Measurements from ENCODE around the gene KCNIP4.
"Not testable (repeated sequence)": the region's sequence is repeated elsewhere in the genome, so short reads cannot be mapped to it uniquely, and the experiment has no call there.

Gene KCNIP4

GRCh38 chr4:21948347-21949072 lies at the start of gene KCNIP4:
Gene KCNIP4, minus strand, starts transcription at chr4:21948772.
- DNase-seq (ENCODE audit: low spot score) = no peak

GRCh38 chr4:21996618-21997017 lies 48.0 kb upstream of the KCNIP4 start:
- DNase-seq (ENCODE audit: low spot score) = not testable (repeated sequence)

- DNase-seq (ENCODE audit: low spot score) = no peak
Measured at GRCh38 chr4:21992330-21992729, 43.8 kb upstream of the KCNIP4 start.

DNA sequence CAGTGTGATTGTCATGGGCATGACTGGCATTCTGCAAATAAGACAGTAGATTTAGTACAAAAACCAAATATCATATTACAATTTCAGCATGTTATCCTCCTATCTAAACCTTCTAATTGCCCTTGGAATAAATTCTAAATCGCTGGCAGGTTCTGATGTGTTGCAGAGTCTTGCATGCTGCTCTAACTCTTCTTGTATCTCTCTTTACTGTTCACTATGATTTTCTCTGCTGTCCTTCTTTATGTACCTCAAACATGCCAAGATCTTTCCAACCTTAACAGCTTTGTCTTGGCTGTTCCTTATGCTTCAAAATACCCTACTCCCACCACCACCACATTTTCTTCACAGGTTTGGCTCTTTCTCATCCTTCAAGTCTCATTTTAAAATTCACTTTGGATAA lies 43.0 kb upstream of the KCNIP4 start:
- DNase-seq (ENCODE audit: low spot score) = no peak

DNA sequence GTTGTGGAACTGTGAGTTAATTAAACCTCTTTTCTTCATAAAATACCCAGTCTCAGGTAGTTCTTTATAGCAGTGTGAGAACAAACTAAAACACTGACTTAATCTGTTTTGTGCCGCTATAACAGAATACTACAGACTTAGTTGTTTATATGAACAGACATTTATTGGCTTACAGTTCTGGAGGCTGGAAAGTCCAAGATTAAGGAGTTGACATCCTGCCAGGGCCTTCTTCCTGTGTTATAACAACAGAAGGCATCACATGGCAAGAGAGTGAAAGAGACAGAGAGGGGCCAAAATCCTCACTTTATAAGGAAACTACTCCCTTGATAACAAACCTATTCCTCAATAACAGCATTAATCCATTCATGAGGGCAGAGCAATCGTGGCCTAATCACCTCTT lies 42.5 kb upstream of the KCNIP4 start:
- no peak for DNase-seq (ENCODE audit: low spot score)

GRCh38 chr4:21989351-21989750 lies 40.8 kb upstream of the KCNIP4 start:
- no peak for DNase-seq (ENCODE audit: low spot score)

- no peak for DNase-seq (ENCODE audit: low spot score)
Measured at GRCh38 chr4:21986307-21986706, 37.7 kb upstream of the KCNIP4 start.

DNA sequence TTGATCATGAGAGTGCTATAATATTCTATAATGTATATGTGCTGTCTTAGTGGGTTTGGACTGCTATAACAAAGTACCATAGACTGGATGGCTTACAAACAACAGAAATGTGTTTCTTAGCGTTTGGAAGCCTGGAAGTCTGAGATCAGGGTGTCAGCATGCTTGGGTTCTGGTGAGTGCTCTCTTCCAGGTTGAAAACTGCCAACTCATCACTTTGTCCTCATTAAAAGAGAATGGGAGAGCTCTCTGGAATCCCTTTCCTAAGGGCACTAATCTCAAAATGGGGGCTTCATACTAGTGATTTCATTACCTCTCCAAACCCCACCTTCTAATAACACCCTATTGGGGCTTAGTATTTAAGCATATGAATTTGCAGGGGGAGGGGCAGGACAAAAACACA lies 33.5 kb upstream of the KCNIP4 start:
- no peak for DNase-seq (ENCODE audit: low spot score)

- DNase-seq (ENCODE audit: low spot score) = peak; percentile 48
Measured at GRCh38 chr4:21979196-21979595, 30.6 kb upstream of the KCNIP4 start.

DNA sequence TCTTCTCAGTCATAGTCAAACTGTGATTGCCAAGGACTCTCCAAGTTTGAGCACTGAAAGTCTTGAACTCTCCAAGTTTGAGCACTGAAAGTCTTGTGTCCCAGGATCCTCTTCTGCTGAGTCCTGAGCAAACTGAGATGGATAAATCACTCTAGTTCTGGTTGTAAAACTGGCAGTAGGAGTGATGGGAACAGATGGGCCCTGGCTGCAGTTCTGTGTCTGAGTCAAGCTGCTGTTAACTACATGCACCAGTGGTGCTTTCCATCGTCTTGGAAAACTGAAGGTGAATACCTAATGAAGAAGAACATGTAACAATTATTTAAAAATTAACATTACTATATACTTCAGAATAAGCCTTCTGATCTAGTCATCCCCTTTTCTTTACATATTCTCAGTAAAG lies 27.6 kb upstream of the KCNIP4 start:
- DNase-seq (ENCODE audit: low spot score) = no peak

DNA sequence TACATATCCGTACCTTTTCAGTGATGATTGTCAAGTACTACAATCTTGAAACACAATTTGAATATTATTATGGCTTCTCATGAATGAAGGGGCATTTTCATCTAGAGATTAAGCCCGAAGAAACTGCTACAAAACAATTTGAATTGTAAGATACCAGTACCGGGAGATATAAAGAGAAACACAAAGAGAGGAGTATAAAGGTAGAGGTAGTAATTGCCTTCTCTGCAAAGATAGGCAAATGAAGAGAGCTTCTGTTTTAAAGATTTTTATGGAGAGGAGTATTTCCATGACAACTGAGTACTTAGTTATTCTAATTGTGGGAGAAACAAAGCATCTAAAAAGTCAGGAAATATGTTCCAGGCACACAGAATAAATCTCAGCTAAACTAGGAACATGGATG lies 25.3 kb upstream of the KCNIP4 start:
- DNase-seq (ENCODE audit: low spot score) = no peak

- no peak for DNase-seq (ENCODE audit: low spot score)
Measured at GRCh38 chr4:21964762-21965319, 16.3 kb upstream of the KCNIP4 start.

DNA sequence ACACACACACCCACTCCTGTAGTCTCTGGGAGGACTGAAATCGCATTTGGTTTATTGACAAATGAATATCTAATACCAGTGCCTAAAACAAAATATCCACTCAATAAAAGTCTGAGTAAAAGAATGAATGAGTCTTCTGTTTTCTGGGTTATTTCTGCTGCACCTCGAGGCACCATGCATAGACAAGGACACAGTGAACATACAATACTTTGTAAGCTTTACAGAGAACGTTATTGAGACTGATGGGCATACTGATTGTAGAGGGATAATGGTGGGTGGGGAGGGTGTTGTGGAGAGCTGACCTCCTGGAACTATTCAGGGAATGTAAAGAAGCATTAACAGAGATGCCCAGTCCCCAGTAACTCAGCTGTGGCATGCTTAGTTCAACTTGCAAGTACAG lies 14.1 kb upstream of the KCNIP4 start:
- DNase-seq (ENCODE audit: low spot score) = peak; percentile 53

GRCh38 chr4:21960793-21961192 lies 12.2 kb upstream of the KCNIP4 start:
- DNase-seq (ENCODE audit: low spot score) = no peak

- DNase-seq (ENCODE audit: low spot score) = no peak
Measured at GRCh38 chr4:21954916-21955315, 6.3 kb upstream of the KCNIP4 start.

DNA sequence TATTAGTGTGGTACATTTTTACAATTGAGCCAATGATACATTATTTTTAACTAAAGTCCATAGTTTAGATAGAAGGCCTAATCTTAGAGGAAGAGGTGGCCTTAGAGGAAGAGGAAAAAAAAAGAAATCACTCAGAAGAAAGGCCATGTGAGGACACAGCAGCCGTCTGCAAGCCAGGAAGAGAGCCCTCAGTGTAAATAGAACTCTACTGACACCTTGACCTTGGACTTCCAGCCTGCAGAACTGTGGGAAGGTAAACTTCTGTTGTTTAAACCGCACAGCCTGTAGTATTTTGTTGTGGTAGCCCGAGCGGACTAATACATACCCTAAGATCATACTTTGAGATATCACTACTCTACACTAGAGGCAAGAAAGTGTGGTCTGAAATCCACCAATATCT lies 5.1 kb upstream of the KCNIP4 start:
- no peak for DNase-seq (ENCODE audit: low spot score)

- DNase-seq (ENCODE audit: low spot score) = no peak
Measured at GRCh38 chr4:21952549-21952948, 4.0 kb upstream of the KCNIP4 start.

- DNase-seq (ENCODE audit: low spot score) = no peak
Measured at GRCh38 chr4:21949073-21949457, 493 bp upstream of the KCNIP4 start.

GRCh38 chr4:21947791-21948346 lies 703 bp downstream of the KCNIP4 start:
- DNase-seq (ENCODE audit: low spot score) = no peak

GRCh38 chr4:21946858-21947257 lies 1.7 kb downstream of the KCNIP4 start:
- no peak for DNase-seq (ENCODE audit: low spot score)

- no peak for DNase-seq (ENCODE audit: low spot score)
Measured at GRCh38 chr4:21921526-21922180, 26.9 kb downstream of the KCNIP4 start.

DNA sequence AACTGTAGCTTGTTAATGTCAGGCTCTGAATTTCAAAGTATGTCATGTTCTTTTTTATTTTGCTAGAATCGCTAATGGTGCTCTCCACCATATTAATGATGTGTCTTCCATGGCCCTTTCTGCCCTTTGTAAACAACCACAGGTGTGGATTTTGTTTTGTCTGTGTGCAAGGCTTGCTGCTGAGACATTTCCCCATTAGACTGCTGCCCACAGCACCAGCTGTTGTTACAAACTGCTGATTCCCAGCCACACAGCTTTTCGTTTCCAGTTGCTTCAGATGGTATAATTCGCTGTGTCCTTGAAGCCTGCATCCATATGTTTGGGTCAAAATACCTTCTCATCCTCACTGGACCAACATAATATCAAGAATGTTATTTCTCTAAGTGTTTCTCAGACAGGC lies 32.8 kb downstream of the KCNIP4 start:
- no peak for DNase-seq (ENCODE audit: low spot score)

- peak; percentile 46 for DNase-seq (ENCODE audit: low spot score)
Measured at GRCh38 chr4:21901831-21902230, 46.7 kb downstream of the KCNIP4 start.

Measured in COLO829 (cell line).